Nephron progenitor cell (in vitro differentiated cells): ENCODE data around the gene MED26.
A peak's percentile ranks its signal among the peaks of the same experiment; 100 is the strongest.

Experiments
- DNase-seq: peaks from one replicate; pipeline ENCODE4 v3.0.0; 2021
- H3K27ac Mint-ChIP-seq: 2 replicates; pipeline ENCODE4 v1.8.0; 2021; ENCODE audit warnings: mild to moderate bottlenecking, moderate library complexity, mixed read lengths
- H3K27me3 Mint-ChIP-seq: 2 replicates; pipeline ENCODE4 v1.8.0; 2021; ENCODE audit warnings: mild to moderate bottlenecking, low read depth, mixed read lengths; ENCODE audit not compliant: poor library complexity
- H3K36me3 Mint-ChIP-seq: 2 replicates; pipeline ENCODE4 v1.8.0; 2021; ENCODE audit warnings: low read depth, mixed read lengths
- H3K4me1 Mint-ChIP-seq: 2 replicates; pipeline ENCODE4 v1.8.0; 2021; ENCODE audit warnings: mixed read lengths
- H3K4me3 Mint-ChIP-seq: 2 replicates; pipeline ENCODE4 v1.8.0; 2021; ENCODE audit warnings: mild to moderate bottlenecking, moderate library complexity, mixed read lengths
- H3K9me3 Mint-ChIP-seq: 2 replicates; pipeline ENCODE4 v1.8.0; 2021; ENCODE audit warnings: mild to moderate bottlenecking, moderate library complexity, mixed read lengths
- CTCF ChIP-seq: fragments of 200-600 bp; sonication (generic); IDR thresholded peaks from 2 replicates; pipeline ENCODE4 v1.5.0; 2021; ENCODE audit warnings: antibody characterized with exemption

The MED26 gene

DNA sequence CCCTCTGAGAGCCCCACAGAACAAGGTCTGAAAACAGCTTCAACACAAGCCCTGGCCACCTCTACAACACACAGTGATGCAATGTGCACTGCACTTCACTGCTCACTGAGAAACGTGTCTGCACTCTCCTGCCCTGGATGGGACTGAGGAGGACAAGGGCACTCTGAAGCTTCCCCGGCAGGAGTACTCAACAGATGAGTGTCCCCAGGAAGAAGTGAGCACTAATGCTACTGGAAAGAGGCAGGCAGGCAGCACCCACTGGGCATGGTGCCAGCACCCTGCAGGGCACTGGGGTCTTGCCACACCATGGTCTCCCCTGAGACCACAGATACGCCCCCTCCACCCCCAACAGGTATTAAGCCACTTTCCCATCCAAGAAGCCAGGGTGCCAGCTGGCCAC, 38.1 kb downstream of the MED26 start:
- DNase-seq: no peak
- Mint-ChIP-seq H3K27me3 (peaks cover 2% of the 10 kb centered on the region), H3K27ac (no peak overlapping the region), H3K4me3 (no peak overlapping the region), H3K9me3 (no peaks in the 10 kb centered on the region), H3K4me1 (peaks cover 82% of the 10 kb centered on the region), H3K36me3 (no peaks in the 10 kb centered on the region)
- TF ChIP-seq CTCF: no peak

GRCh38 chr19:16588824-16589577, 39.0 kb downstream of the MED26 start:
- no peak for TF ChIP-seq CTCF
- Mint-ChIP-seq H3K4me3 (no peak overlapping the region), H3K27ac (peak overlapping the region; percentile 93), H3K9me3 (no peaks in the 10 kb centered on the region), H3K36me3 (no peaks in the 10 kb centered on the region), H3K4me1 (peaks cover 91% of the 10 kb centered on the region), H3K27me3 (no peaks in the 10 kb centered on the region)
- no peak for DNase-seq

DNA sequence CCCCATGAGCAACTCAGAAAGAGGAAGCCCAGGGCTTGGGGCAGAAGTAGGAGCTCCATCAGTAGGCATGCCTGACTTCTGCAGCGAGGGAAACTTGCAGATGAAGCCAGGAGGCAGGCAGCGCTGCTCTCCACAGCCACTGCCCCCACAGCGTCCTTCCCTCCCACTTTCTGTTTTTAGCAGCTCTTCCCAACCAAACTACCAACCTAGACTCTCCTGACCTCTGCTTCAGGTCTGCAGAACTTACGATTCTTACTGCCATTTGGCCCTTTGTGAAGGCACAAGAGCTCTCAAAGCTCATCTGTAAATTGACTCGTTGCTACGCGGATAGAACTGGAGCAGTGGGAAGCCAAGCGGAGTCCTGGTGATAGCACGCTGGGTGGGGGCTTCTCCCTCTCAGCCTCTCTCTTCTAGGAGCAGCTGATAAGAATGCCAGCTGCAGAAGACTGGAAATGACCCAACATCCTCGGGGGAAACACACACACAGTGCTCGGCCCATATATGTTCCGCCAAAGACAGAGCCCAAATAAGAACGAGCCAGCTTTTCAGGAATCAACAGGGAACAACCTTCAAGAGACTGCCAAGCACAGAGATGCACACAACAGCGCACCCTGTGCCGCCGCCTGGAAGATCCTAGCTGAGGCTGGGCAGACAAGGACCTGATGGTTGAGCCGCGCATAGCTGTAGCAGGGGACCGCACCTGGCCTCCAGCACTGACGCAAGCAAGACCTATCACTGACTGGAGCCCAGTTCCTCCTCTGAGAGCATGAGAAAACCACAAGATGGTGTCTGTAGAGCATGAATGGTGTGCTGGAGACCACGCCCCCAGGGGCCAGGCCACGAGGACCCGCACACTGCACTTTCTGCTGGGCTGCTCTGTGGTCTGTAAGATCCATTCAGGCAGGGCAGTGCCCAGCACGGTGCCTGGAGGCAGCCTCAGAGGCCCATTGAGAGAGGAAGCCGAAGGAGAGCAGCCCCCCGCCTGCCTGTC, 39.9 kb downstream of the MED26 start:
- peak overlapping the region; percentile 60 for H3K4me3 Mint-ChIP-seq
- DNase-seq: no peak
- TF ChIP-seq CTCF: no peak
- no peaks in the 10 kb centered on the region for H3K36me3 Mint-ChIP-seq
- peaks cover 92% of the 10 kb centered on the region for H3K4me1 Mint-ChIP-seq
- no peaks in the 10 kb centered on the region for H3K9me3 Mint-ChIP-seq
- H3K27ac Mint-ChIP-seq: peak overlapping the region; percentile 93
- no peaks in the 10 kb centered on the region for H3K27me3 Mint-ChIP-seq

- DNase-seq: peak; percentile 34
- peaks cover 93% of the 10 kb centered on the region for H3K4me1 Mint-ChIP-seq
- no peaks in the 10 kb centered on the region for H3K27me3 Mint-ChIP-seq
- TF ChIP-seq CTCF: no peak
- peak overlapping the region; percentile 28 for H3K4me3 Mint-ChIP-seq
- no peaks in the 10 kb centered on the region for H3K36me3 Mint-ChIP-seq
- H3K9me3 Mint-ChIP-seq: no peaks in the 10 kb centered on the region
- peak overlapping the region; percentile 87 for H3K27ac Mint-ChIP-seq
These were observed 40.8 kb downstream of the MED26 start for GRCh38 chr19:16586991-16587832.

DNA sequence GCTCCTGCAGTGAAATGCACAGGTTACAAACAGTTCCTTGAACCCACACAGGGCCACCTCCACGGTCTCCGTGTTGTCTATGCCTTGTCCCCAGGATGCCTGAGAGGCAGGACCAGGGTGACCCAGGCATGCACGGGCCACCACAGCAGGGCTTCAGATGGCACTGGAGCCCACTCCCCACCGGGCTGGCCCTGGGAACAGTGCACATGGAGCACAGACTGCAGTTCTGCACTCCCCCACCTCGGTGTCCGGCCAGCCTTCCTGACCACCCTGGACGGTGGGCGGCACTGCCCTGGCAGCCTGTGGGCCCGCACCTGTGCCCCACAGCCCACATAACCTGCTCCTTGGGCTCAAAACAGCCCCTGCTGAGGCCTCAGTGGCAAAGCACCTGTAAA, 41.5 kb downstream of the MED26 start:
- no peak overlapping the region for H3K27ac Mint-ChIP-seq
- no peaks in the 10 kb centered on the region for H3K27me3 Mint-ChIP-seq
- no peaks in the 10 kb centered on the region for H3K9me3 Mint-ChIP-seq
- TF ChIP-seq CTCF: no peak
- H3K36me3 Mint-ChIP-seq: no peaks in the 10 kb centered on the region
- peaks cover 93% of the 10 kb centered on the region for H3K4me1 Mint-ChIP-seq
- no peak overlapping the region for H3K4me3 Mint-ChIP-seq
- DNase-seq: no peak
